SK-N-SH (cell line): ENCODE results near the gene COQ9. TPM values are rescaled to one million over a fixed set of nuclear protein-coding genes. Genes with fewer than 3 reads are reported as not detected.

Experiments
- CTCF ChIA-PET: fragments of 300-600, 350-600 bp; formaldehyde crosslinking; extraction: SDS; loops from one replicate; lab custom pipeline; 2021; lab: Yijun Ruan, JAX
- POLR2A ChIA-PET: fragments of 350-600 bp; sonication (Branson Sonifier 250); formaldehyde crosslinking; extraction: SDS; loops from one replicate; lab custom pipeline; 2020; ENCODE audit warnings: antibody characterized with exemption, inconsistent platforms; lab: Yijun Ruan, JAX
- DNase-seq: peaks from one replicate; pipeline ENCODE4 v3.0.0; 2012
- H2AFZ ChIP-seq: fragments of 200-600 bp; sonication (generic); 2 replicates; pipeline ENCODE4 v1.8.1; 2016; ENCODE audit warnings: antibody characterized with exemption, mild to moderate bottlenecking, low read depth
- H3F3A ChIP-seq: fragments of 200-600 bp; sonication (generic); replicated peaks from 2 replicates; pipeline ENCODE3; 2016; ENCODE audit warnings: antibody characterized with exemption, mild to moderate bottlenecking; ENCODE audit not compliant: insufficient read depth
- H3K27ac ChIP-seq, 2 experiments: fragments of 200-500 bp in 1 of 2; fragments of 200-600 bp in 1 of 2; sonication (Bioruptor generic) in 1 of 2; sonication (generic), shearing (Covaris generic) in 1 of 2; 2 replicates each; pipeline versions ENCODE4 v1.5.1 to v1.6.1; 2014 to 2016; ENCODE audit warnings: low read depth in 2 of 2, inconsistent platforms in 1 of 2, low read length in 1 of 2, mild to moderate bottlenecking in 1 of 2, mixed read lengths in 1 of 2
- H3K27me3 ChIP-seq: fragments of 200-600 bp; sonication (generic), shearing (Covaris generic); 2 replicates; pipeline ENCODE4 v1.6.1; 2016; ENCODE audit warnings: mixed run types; ENCODE audit not compliant: insufficient read depth
- H3K36me3 ChIP-seq, 2 experiments: fragments of 200-500 bp in 1 of 2; fragments of 200-600 bp in 1 of 2; sonication (Bioruptor generic) in 1 of 2; sonication (generic) in 1 of 2; replicated peaks in 1 of 2; 2 replicates each; pipeline versions ENCODE3 to v1.5.1; 2014 to 2016; ENCODE audit warnings: low read length in 1 of 2, mild to moderate bottlenecking in 1 of 2; ENCODE audit not compliant: insufficient read depth in 2 of 2, control insufficient read depth in 1 of 2
- H3K4me1 ChIP-seq, 2 experiments: fragments of 200-500 bp in 1 of 2; fragments of 200-600 bp in 1 of 2; sonication (Bioruptor generic) in 1 of 2; sonication (generic), shearing (Covaris generic) in 1 of 2; 2 replicates each; pipeline versions ENCODE4 v1.5.1 to v1.6.1; 2014 to 2016; ENCODE audit warnings: low read depth in 1 of 2, low read length in 1 of 2, mixed run types in 1 of 2; ENCODE audit not compliant: insufficient read depth in 2 of 2, control insufficient read depth in 1 of 2
- H3K4me2 ChIP-seq: fragments of 200-600 bp; sonication (generic), shearing (Covaris generic); 2 replicates; pipeline ENCODE4 v1.6.1; 2017; ENCODE audit warnings: mixed run types
- H3K4me3 ChIP-seq, 2 experiments: fragments of 200-500 bp in 1 of 2; fragments of 200-600 bp in 1 of 2; sonication (Bioruptor generic) in 1 of 2; sonication (generic), shearing (Covaris generic) in 1 of 2; 2 replicates each; pipeline versions ENCODE4 v1.5.1 to v1.8.1; 2014 to 2016; ENCODE audit warnings: low read depth in 2 of 2, inconsistent platforms in 1 of 2, low read length in 1 of 2, mild to moderate bottlenecking in 1 of 2, mixed read lengths in 1 of 2, moderate library complexity in 1 of 2
- H3K79me2 ChIP-seq: fragments of 200-600 bp; sonication (generic); 2 replicates; pipeline ENCODE4 v1.8.1; 2017; ENCODE audit warnings: mild to moderate bottlenecking; ENCODE audit not compliant: insufficient read depth
- H3K9ac ChIP-seq: fragments of 200-600 bp; sonication (generic); 2 replicates; pipeline ENCODE4 v1.6.1; 2017; ENCODE audit warnings: mixed run types
- H3K9me2 ChIP-seq: fragments of 200-600 bp; sonication (generic); 2 replicates; pipeline ENCODE4 v1.6.1; 2017; ENCODE audit warnings: mixed run types
- H3K9me3 ChIP-seq: fragments of 200-600 bp; sonication (generic); 2 replicates; pipeline ENCODE4 v1.6.1; 2017; ENCODE audit warnings: mixed run types, mild to moderate bottlenecking, moderate library complexity
- H4K20me1 ChIP-seq: fragments of 200-600 bp; sonication (generic); 2 replicates; pipeline ENCODE4 v1.6.1; 2017; ENCODE audit warnings: mild to moderate bottlenecking, mixed run types; ENCODE audit not compliant: insufficient read depth
- ELF1 ChIP-seq: IDR thresholded peaks from 2 replicates; pipeline ENCODE4 v1.4.0; 2012
- EP300 ChIP-seq, 2 experiments: IDR thresholded peaks; 2 replicates each; pipeline versions ENCODE4 v1.4.0 to v1.6.1; 2012; ENCODE audit warnings: borderline replicate concordance in 1 of 2, low read depth in 1 of 2, low read length in 1 of 2
- FOSL2 ChIP-seq: IDR thresholded peaks from 2 replicates; pipeline ENCODE4 v1.4.0; 2012; ENCODE audit warnings: low read depth, mild to moderate bottlenecking, moderate library complexity, borderline replicate concordance
- FOXM1 ChIP-seq: IDR thresholded peaks from 2 replicates; pipeline ENCODE4 v1.4.0; 2012; ENCODE audit warnings: low read depth, mild to moderate bottlenecking
- GATA2 ChIP-seq: sonication (generic); formaldehyde crosslinking; IDR thresholded peaks from 2 replicates; pipeline ENCODE4 v1.5.0; 2020; ENCODE audit warnings: mild to moderate bottlenecking, missing genetic modification reagents
- MXI1 ChIP-seq: IDR thresholded peaks from 2 replicates; pipeline ENCODE4 v1.6.1; 2012; ENCODE audit warnings: mild to moderate bottlenecking, low read depth, low read length, improper control_type of control experiment
- REST ChIP-seq: IDR thresholded peaks from 2 replicates; pipeline ENCODE4 v1.6.1; 2012; ENCODE audit warnings: mild to moderate bottlenecking, low read depth, low read length, moderate library complexity
- RXRA ChIP-seq: IDR thresholded peaks from 2 replicates; pipeline ENCODE4 v1.4.0; 2012; ENCODE audit warnings: low read depth, mild to moderate bottlenecking, borderline replicate concordance
- YY1 ChIP-seq: IDR thresholded peaks from 2 replicates; pipeline ENCODE4 v1.4.0; 2012; ENCODE audit warnings: low read depth, mild to moderate bottlenecking
- WGBS: methylation state at CpG from one replicate; pipeline ENCODE4 v1.1.6; 2017; ENCODE audit warnings: low lambda C conversion rate; 5-methylcytosine and 5-hydroxymethylcytosine counted together
- polyA plus RNA-seq, 3 experiments: library from polyadenylated mRNA; depleted of rRNA; stranded (reverse); fragments of >200 nt; gene quantifications; 2 replicates each; pipeline ENCODE4 v1.2.3, GENCODE V29; 2012
- TF ChIP-seq, protein P1 (sequence below): IDR thresholded peaks from 2 replicates; pipeline ENCODE4 v1.4.0; 2012; ENCODE audit warnings: low read depth, borderline replicate concordance
- TF ChIP-seq, protein P2 (sequence below): fragments of 150-350 bp; IDR thresholded peaks from 2 replicates; pipeline ENCODE4 v1.6.1; 2017; ENCODE audit warnings: antibody characterized with exemption, low read length, low read depth, borderline replicate concordance

COQ9 gene
- polyA plus RNA-seq, 1 of the 3 experiments (the other 2 are of a cell fraction), result 81.2 TPM

- TF ChIP-seq REST, result no peak
- TF ChIP-seq, all 33 proteins: peak for 0
Observed at GRCh38 chr16:57502048-57502775, 54.9 kb downstream of the COQ9 start (continued).

DNA sequence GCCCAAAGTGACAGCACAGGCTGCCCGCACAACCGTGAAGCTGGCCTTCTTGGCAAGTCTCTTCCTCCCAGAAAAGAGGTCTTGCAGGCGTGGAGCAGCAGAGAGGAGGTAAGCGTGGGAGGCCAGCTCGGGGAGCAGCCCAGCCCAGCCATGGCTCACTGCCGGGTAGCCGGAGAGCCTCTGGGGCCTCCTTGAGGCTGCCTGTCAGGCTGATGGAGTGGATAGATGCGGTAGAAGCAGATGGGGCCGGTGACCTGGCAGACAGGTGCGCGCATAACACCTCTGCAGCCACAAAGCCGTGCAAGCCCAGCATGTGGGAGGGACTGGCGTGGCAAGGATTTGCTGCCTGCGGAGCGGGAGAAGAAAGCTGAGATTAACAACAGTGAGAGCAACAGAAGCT is 56.1 kb downstream of the COQ9 start:
- Histone ChIP-seq H3K4me3 (no peak overlapping the region), H4K20me1 (no peaks in the 10 kb centered on the region), H3K27me3 (no peaks in the 10 kb centered on the region), H3K79me2 (no peaks in the 10 kb centered on the region), H3K36me3 (no peaks in the 10 kb centered on the region), H3K4me2 (no peak overlapping the region), H3K9ac (no peak overlapping the region), H3F3A (no peaks in the 10 kb centered on the region), H3K9me2 (no peaks in the 10 kb centered on the region), H3K9me3 (no peaks in the 10 kb centered on the region), H3K4me1 (peaks cover 0 to 34% of the 10 kb centered on the region in 2 experiments; a peak in 1 of 4 replicates), H3K27ac (peak overlapping the region in 1 of 2 experiments; percentile 35; a peak in 2 of 4 replicates), H2AFZ (no peak overlapping the region)
- ChIA-PET POLR2A (interaction anchor here (1.1 to 1.8 kb wide), 2 partner anchors 17 to 23 kb away, joined by 4 to 8 read pairs; partner anchors contain the start of gene DOK4), CTCF (interaction anchor here (0.9 to 2.1 kb wide), 2 partner anchors 16 to 17 kb away, joined by 3 to 10 read pairs; no protein-coding TSS in a partner anchor)
- WGBS, result 90% methylated on average over 14 of the region's 15 CpGs
- DNase-seq, result no peak
- no peak for TF ChIP-seq GATA2 (CRISPR knock-in tag)
- no peak for TF ChIP-seq FOXM1
- no peak for TF ChIP-seq ELF1
- no peak for TF ChIP-seq MXI1
- TF ChIP-seq, protein P1, sequence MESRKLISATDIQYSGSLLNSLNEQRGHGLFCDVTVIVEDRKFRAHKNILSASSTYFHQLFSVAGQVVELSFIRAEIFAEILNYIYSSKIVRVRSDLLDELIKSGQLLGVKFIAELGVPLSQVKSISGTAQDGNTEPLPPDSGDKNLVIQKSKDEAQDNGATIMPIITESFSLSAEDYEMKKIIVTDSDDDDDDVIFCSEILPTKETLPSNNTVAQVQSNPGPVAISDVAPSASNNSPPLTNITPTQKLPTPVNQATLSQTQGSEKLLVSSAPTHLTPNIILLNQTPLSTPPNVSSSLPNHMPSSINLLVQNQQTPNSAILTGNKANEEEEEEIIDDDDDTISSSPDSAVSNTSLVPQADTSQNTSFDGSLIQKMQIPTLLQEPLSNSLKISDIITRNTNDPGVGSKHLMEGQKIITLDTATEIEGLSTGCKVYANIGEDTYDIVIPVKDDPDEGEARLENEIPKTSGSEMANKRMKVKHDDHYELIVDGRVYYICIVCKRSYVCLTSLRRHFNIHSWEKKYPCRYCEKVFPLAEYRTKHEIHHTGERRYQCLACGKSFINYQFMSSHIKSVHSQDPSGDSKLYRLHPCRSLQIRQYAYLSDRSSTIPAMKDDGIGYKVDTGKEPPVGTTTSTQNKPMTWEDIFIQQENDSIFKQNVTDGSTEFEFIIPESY, result no peak
- no peak for TF ChIP-seq EP300 (IDR thresholded peaks at IDR 0.05; ENCODE audit: borderline replicate concordance in 1 of 2, low read depth in 1 of 2, low read length in 1 of 2)
- TF ChIP-seq REST, result no peak
- TF ChIP-seq, protein P2, sequence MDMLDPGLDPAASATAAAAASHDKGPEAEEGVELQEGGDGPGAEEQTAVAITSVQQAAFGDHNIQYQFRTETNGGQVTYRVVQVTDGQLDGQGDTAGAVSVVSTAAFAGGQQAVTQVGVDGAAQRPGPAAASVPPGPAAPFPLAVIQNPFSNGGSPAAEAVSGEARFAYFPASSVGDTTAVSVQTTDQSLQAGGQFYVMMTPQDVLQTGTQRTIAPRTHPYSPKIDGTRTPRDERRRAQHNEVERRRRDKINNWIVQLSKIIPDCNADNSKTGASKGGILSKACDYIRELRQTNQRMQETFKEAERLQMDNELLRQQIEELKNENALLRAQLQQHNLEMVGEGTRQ, result no peak
- TF ChIP-seq YY1, result no peak
- TF ChIP-seq FOSL2, result no peak
- TF ChIP-seq RXRA, result no peak
